ENCODE data around the gene GFI1B.

DNA sequence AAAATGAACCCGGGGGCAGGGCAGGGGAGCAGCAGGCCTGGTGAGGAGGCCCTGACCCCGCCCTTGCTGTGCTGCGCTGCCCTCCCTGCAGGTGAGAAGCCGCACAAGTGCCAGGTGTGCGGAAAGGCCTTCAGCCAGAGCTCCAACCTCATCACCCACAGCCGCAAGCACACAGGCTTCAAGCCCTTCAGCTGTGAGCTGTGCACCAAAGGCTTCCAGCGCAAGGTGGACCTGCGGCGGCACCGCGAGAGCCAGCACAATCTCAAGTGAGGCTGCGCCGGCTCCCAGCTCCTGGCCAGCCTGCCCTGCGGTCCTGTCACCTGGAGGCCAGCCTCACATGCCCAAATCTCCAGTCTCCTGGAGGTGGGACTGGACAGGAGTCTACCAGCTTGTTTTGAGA lies 12.3 kb downstream of the GFI1B start:
- TF ChIP-seq, protein P1, sequence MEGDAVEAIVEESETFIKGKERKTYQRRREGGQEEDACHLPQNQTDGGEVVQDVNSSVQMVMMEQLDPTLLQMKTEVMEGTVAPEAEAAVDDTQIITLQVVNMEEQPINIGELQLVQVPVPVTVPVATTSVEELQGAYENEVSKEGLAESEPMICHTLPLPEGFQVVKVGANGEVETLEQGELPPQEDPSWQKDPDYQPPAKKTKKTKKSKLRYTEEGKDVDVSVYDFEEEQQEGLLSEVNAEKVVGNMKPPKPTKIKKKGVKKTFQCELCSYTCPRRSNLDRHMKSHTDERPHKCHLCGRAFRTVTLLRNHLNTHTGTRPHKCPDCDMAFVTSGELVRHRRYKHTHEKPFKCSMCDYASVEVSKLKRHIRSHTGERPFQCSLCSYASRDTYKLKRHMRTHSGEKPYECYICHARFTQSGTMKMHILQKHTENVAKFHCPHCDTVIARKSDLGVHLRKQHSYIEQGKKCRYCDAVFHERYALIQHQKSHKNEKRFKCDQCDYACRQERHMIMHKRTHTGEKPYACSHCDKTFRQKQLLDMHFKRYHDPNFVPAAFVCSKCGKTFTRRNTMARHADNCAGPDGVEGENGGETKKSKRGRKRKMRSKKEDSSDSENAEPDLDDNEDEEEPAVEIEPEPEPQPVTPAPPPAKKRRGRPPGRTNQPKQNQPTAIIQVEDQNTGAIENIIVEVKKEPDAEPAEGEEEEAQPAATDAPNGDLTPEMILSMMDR (IDR thresholded peaks at IDR 0.05), result no peak
- TF ChIP-seq POLR2A (IDR thresholded peaks at IDR 0.05), result no peak

Data from thyroid gland (tissue), 4 donors.